ENCODE results near the gene NTSR1. TPM values are rescaled to one million over a fixed set of nuclear protein-coding genes. Genes with fewer than 3 reads are reported as not detected.

NTSR1 gene
- total RNA-seq, 2 experiments from 2014 or later, result 0.55 to 0.56 TPM

- H3K4me3 Mint-ChIP-seq, result no peak overlapping the region
- intact Hi-C loops (cut with DNase I, micrococcal nuclease), result no loop called here
- TF ChIP-seq, protein P1, sequence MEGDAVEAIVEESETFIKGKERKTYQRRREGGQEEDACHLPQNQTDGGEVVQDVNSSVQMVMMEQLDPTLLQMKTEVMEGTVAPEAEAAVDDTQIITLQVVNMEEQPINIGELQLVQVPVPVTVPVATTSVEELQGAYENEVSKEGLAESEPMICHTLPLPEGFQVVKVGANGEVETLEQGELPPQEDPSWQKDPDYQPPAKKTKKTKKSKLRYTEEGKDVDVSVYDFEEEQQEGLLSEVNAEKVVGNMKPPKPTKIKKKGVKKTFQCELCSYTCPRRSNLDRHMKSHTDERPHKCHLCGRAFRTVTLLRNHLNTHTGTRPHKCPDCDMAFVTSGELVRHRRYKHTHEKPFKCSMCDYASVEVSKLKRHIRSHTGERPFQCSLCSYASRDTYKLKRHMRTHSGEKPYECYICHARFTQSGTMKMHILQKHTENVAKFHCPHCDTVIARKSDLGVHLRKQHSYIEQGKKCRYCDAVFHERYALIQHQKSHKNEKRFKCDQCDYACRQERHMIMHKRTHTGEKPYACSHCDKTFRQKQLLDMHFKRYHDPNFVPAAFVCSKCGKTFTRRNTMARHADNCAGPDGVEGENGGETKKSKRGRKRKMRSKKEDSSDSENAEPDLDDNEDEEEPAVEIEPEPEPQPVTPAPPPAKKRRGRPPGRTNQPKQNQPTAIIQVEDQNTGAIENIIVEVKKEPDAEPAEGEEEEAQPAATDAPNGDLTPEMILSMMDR (IDR thresholded peaks at IDR 0.05), result no peak
- no peaks in the 10 kb centered on the region for H3K36me3 ChIP-seq (ENCODE audit: insufficient read depth, low read length)
- H3K27ac ChIP-seq (ENCODE audit: low read depth in 1 of 2, low read length in 2 of 2), result no peak overlapping the region
- H3K4me1 ChIP-seq (ENCODE audit: insufficient read depth, low read length), result peaks cover 45% of the 10 kb centered on the region
- ChIA-PET CTCF (no interaction called here), POLR2A (no interaction called here)
- H3K9me3 Mint-ChIP-seq, result no peaks in the 10 kb centered on the region
- H3K36me3 Mint-ChIP-seq (ENCODE audit: low read depth), result no peaks in the 10 kb centered on the region
- peak overlapping the region; percentile 89 for H3K27ac Mint-ChIP-seq
- no peaks in the 10 kb centered on the region for H3K27me3 Mint-ChIP-seq
- ATAC-seq (ENCODE audit: poor library complexity) (no peak), DNase-seq (no peak)
- H3K4me3 ChIP-seq (ENCODE audit: low read length), result no peak overlapping the region
- H3K9me3 ChIP-seq (ENCODE audit: control insufficient read depth in 1 of 2, insufficient read depth in 1 of 2, low read length in 2 of 2), result peaks cover 0 to 8% of the 10 kb centered on the region in 2 experiments
- peaks cover 36% of the 10 kb centered on the region for H3K4me1 Mint-ChIP-seq (ENCODE audit: low read depth)
- peaks cover 12 to 18% of the 10 kb centered on the region in 2 experiments for H3K27me3 ChIP-seq (ENCODE audit: control insufficient read depth in 1 of 2, insufficient read depth in 2 of 2, low read length in 2 of 2)
Observed at GRCh38 chr20:62714006-62714405, 5.4 kb downstream of the NTSR1 start.

DNA sequence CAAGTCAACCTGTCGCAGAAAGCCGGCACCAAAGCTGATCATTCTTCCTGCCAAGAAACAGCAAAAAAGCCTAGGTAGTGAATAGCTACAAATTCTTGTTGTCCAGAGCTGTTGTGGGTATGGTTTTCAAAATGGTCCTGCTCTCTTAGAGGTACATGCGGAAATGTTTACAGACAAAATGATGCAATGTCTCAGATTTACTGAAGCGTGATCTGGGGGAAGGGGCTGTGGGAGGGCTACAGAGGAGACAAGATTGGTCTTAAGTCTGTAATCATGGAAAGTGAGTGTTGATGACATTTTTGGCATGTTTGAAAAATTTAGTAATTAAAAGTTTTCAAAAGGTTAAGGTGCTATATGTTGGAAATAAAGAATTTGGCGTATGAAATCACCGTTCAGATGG is 6.2 kb downstream of the NTSR1 start:
- Mint-ChIP-seq H3K4me1 (ENCODE audit: low read depth) (peaks cover 39% of the 10 kb centered on the region), H3K9me3 (no peaks in the 10 kb centered on the region), H3K27ac (peak overlapping the region; percentile 89), H3K36me3 (ENCODE audit: low read depth) (no peaks in the 10 kb centered on the region), H3K27me3 (no peaks in the 10 kb centered on the region), H3K4me3 (no peak overlapping the region)
- Histone ChIP-seq H3K4me1 (ENCODE audit: insufficient read depth, low read length) (peaks cover 38% of the 10 kb centered on the region), H3K9me3 (ENCODE audit: control insufficient read depth in 1 of 2, insufficient read depth in 1 of 2, low read length in 2 of 2) (peaks cover 2 to 3% of the 10 kb centered on the region in 2 experiments), H3K27ac (ENCODE audit: low read depth in 1 of 2, low read length in 2 of 2) (no peak overlapping the region), H3K27me3 (ENCODE audit: control insufficient read depth in 1 of 2, insufficient read depth in 2 of 2, low read length in 2 of 2) (peaks cover 5 to 10% of the 10 kb centered on the region in 2 experiments), H3K4me3 (ENCODE audit: low read length) (no peak overlapping the region), H3K36me3 (ENCODE audit: insufficient read depth, low read length) (no peaks in the 10 kb centered on the region)
- TF ChIP-seq, protein P1 (IDR thresholded peaks at IDR 0.05), result no peak
- ATAC-seq (ENCODE audit: poor library complexity) (no peak), DNase-seq (no peak)
- ChIA-PET CTCF (interaction anchor here (1.0 kb wide), 1 partner anchor 77 kb away, joined by 3 read pairs; no protein-coding TSS in a partner anchor), POLR2A (no interaction called here)
- intact Hi-C loops (cut with DNase I, micrococcal nuclease), result no loop called here

- TF ChIP-seq, protein P1 (IDR thresholded peaks at IDR 0.05), result no peak
- ATAC-seq (ENCODE audit: poor library complexity), result no peak
- H3K27me3 Mint-ChIP-seq, result no peaks in the 10 kb centered on the region
- Histone ChIP-seq H3K27ac (ENCODE audit: low read depth in 1 of 2, low read length in 2 of 2) (no peak overlapping the region), H3K4me1 (ENCODE audit: insufficient read depth, low read length) (peaks cover 38% of the 10 kb centered on the region), H3K27me3 (ENCODE audit: control insufficient read depth in 1 of 2, insufficient read depth in 2 of 2, low read length in 2 of 2) (peaks cover 1 to 6% of the 10 kb centered on the region in 2 experiments), H3K9me3 (ENCODE audit: control insufficient read depth in 1 of 2, insufficient read depth in 1 of 2, low read length in 2 of 2) (peaks cover 4 to 6% of the 10 kb centered on the region in 2 experiments), H3K4me3 (ENCODE audit: low read length) (no peak overlapping the region), H3K36me3 (ENCODE audit: insufficient read depth, low read length) (no peaks in the 10 kb centered on the region)
- no peaks in the 10 kb centered on the region for H3K36me3 Mint-ChIP-seq (ENCODE audit: low read depth)
- H3K27ac Mint-ChIP-seq, result peak overlapping the region; percentile 89
- no peak overlapping the region for H3K4me3 Mint-ChIP-seq
- intact Hi-C loops (cut with DNase I, micrococcal nuclease), result no loop called here
- ChIA-PET POLR2A (interaction anchor here (0.5 to 1.5 kb wide), 2 partner anchors 11 to 79 kb away, joined by 3 to 13 read pairs; no protein-coding TSS in a partner anchor), CTCF (interaction anchor here (1.0 kb wide), 1 partner anchor 76 kb away, joined by 3 read pairs; no protein-coding TSS in a partner anchor)
- H3K4me1 Mint-ChIP-seq (ENCODE audit: low read depth), result peaks cover 37% of the 10 kb centered on the region
- no peak for DNase-seq
- peaks cover under 1% of the 10 kb centered on the region for H3K9me3 Mint-ChIP-seq
Observed at GRCh38 chr20:62715201-62715600, 6.6 kb downstream of the NTSR1 start.

All from CD4-positive, alpha-beta T cell (primary cell).